Ramos (cell line): ENCODE data around the gene SLC17A8.
"Not testable (repeated sequence)": the region's sequence is repeated elsewhere in the genome, so short reads cannot be mapped to it uniquely, and the experiment has no call there.

Experiments
- in situ Hi-C: fragments of 300-500 bp; cut with MboI; formaldehyde crosslinking; loops from one replicate; pipeline ENCODE4 v1.14.3; 2022; ENCODE audit warnings: low sequenced_read_pairs; ENCODE audit not compliant: unreplicated experiment

SLC17A8 gene

GRCh38 chr12:100356644-100357223 is at the start of gene SLC17A8:
Gene SLC17A8 (plus strand): TSS chr12:100357074. CDS start chr12:100357392, 318 bp downstream.
- in situ Hi-C loops = no loop called here

- in situ Hi-C loops = not testable (repeated sequence)
Measured at GRCh38 chr12:100308138-100308537, 48.7 kb upstream of the SLC17A8 start.

- in situ Hi-C loops = no loop called here
Measured at GRCh38 chr12:100311317-100311716, 45.6 kb upstream of the SLC17A8 start.

- in situ Hi-C loops = no loop called here
Measured at GRCh38 chr12:100317371-100317770, 39.5 kb upstream of the SLC17A8 start.

GRCh38 chr12:100324498-100324897 is 32.4 kb upstream of the SLC17A8 start:
- in situ Hi-C loops = no loop called here

- in situ Hi-C loops = no loop called here
Measured at GRCh38 chr12:100326208-100326607, 30.7 kb upstream of the SLC17A8 start.

- in situ Hi-C loops = no loop called here
Measured at GRCh38 chr12:100329800-100330199, 27.1 kb upstream of the SLC17A8 start.

GRCh38 chr12:100331871-100332270 is 25.0 kb upstream of the SLC17A8 start:
- in situ Hi-C loops = no loop called here

- in situ Hi-C loops = no loop called here
Measured at GRCh38 chr12:100332852-100333251, 24.0 kb upstream of the SLC17A8 start.

GRCh38 chr12:100337299-100337698 is 19.6 kb upstream of the SLC17A8 start:
- in situ Hi-C loops = no loop called here

- in situ Hi-C loops = no loop called here
Measured at GRCh38 chr12:100337727-100338126, 19.1 kb upstream of the SLC17A8 start.

GRCh38 chr12:100339071-100339470 is 17.8 kb upstream of the SLC17A8 start:
- in situ Hi-C loops = no loop called here

GRCh38 chr12:100342897-100343296 is 14.0 kb upstream of the SLC17A8 start:
- in situ Hi-C loops = not testable (repeated sequence)

- in situ Hi-C loops = not testable (repeated sequence)
Measured at GRCh38 chr12:100344351-100344750, 12.5 kb upstream of the SLC17A8 start.

- in situ Hi-C loops = no loop called here
Measured at GRCh38 chr12:100345020-100345767, 11.7 kb upstream of the SLC17A8 start.

- in situ Hi-C loops = no loop called here
Measured at GRCh38 chr12:100346660-100347059, 10.2 kb upstream of the SLC17A8 start.

- in situ Hi-C loops = no loop called here
Measured at GRCh38 chr12:100348657-100349454, 8.0 kb upstream of the SLC17A8 start.

- in situ Hi-C loops = no loop called here
Measured at GRCh38 chr12:100359248-100359647, 2.4 kb downstream of the SLC17A8 start.

GRCh38 chr12:100359822-100360221 is 2.9 kb downstream of the SLC17A8 start:
- in situ Hi-C loops = no loop called here

GRCh38 chr12:100360450-100360849 is 3.6 kb downstream of the SLC17A8 start:
- in situ Hi-C loops = no loop called here

- in situ Hi-C loops = no loop called here
Measured at GRCh38 chr12:100364324-100364723, 7.5 kb downstream of the SLC17A8 start.
